DOHH2 (cell line): ENCODE data around the gene PAPPA2.

Source experiments
- CTCF ChIP-seq: fragments of 200-600 bp; sonication (generic); IDR thresholded peaks from one replicate; pipeline ENCODE4 v1.5.1; 2014; ENCODE audit warnings: antibody characterized with exemption, mild to moderate bottlenecking, low read depth, low read length; ENCODE audit not compliant: poor library complexity, severe bottlenecking
- EZH2phosphoT487 ChIP-seq: fragments of 200-600 bp; sonication (generic); IDR thresholded peaks from 2 replicates; pipeline ENCODE4 v1.6.1; 2017; ENCODE audit warnings: borderline replicate concordance, mild to moderate bottlenecking, antibody characterized with exemption, low read length, moderate library complexity, mixed read lengths

DNA sequence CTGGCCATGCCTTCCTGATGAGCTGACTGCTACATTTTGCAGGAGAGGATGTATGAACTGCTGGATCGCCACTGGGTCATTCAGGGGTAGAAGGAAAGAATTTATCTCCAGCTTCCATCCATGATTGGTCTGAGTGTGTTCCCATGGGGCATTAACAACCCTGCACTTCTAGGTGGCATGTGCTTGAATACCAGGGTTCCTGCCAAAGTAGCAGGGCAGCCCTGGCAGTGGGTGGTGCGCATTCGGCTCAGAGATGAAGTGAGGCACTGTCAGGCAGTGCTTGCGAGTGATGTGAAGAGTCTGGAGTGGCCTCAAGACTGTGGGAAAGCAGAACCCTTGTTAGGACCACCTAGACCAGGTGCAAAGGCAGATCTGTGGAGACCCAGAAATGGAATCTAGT lies 406.6 kb downstream of the PAPPA2 start:
- no peak for TF ChIP-seq CTCF
- TF ChIP-seq EZH2phosphoT487: no peak
